SK-N-SH treated with all-trans-retinoic acid at 6 μM for 48 hours (cell line): ENCODE measurements around the gene HEATR5B.

ENCODE experiments used
- OSR1 ChIP-seq: fragments of 250-450 bp; sonication (Bioruptor Pico); IDR thresholded peaks from 2 replicates; pipeline ENCODE4 v1.8.0; 2022; ENCODE audit warnings: moderate library complexity, mild to moderate bottlenecking, inconsistent platforms
- ZC3H10 ChIP-seq: fragments of 250-450 bp; sonication (Bioruptor Pico); IDR thresholded peaks from 2 replicates; pipeline ENCODE4 v1.5.1; 2021; ENCODE audit warnings: mild to moderate bottlenecking, moderate library complexity

- TF ChIP-seq ZC3H10 (CRISPR knock-in tag), result no peak
- TF ChIP-seq OSR1 (CRISPR knock-in tag), result no peak
These were observed 121.1 kb downstream of the HEATR5B start for GRCh38 chr2:36963106-36963505.
